ENCODE results near the gene DGLUCY. TPM values are rescaled to one million over a fixed set of nuclear protein-coding genes. Genes with fewer than 3 reads are reported as not detected.

DGLUCY gene
- total and polyA plus RNA-seq, 2 of the 13 experiments (the other 11 are each of a cell fraction or from before 2014, with no cell fraction given), result 14.8 to 36.3 TPM

- Histone ChIP-seq H3K36me3 (replicated peaks in 1 of 2; ENCODE audit: control insufficient read depth in 1 of 2, insufficient read depth in 2 of 2, low read length in 2 of 2) (no peaks in the 10 kb centered on the region), H3K4me1 (ENCODE audit: insufficient read depth, low read length) (peaks cover 37% of the 10 kb centered on the region), H3K4me3 (replicated peaks in 1 of 3; ENCODE audit: insufficient read depth in 1 of 3, low read depth in 2 of 3, low read length in 3 of 3) (no peak overlapping the region), H3K27ac (ENCODE audit: extremely low read length, insufficient read depth, low read length) (no peak overlapping the region), H3K9ac (ENCODE audit: insufficient read depth, low read depth, low read length) (no peak overlapping the region), H3K4me2 (ENCODE audit: low read depth, low read length) (no peak overlapping the region), H2AFZ (ENCODE audit: low read length) (no peak overlapping the region), H3K9me3 (ENCODE audit: low read length) (no peaks in the 10 kb centered on the region), H3K79me2 (ENCODE audit: insufficient read depth, low read length) (peaks cover 12% of the 10 kb centered on the region), H3K27me3 (ENCODE audit: control insufficient read depth in 1 of 2, insufficient read depth in 2 of 2, low read length in 2 of 2) (no peaks in the 10 kb centered on the region; a peak in 1 of 5 replicates), H4K20me1 (ENCODE audit: insufficient read depth, low read length) (no peaks in the 10 kb centered on the region)
- FAIRE-seq, result no peak
- WGBS (ENCODE audit: low lambda C conversion rate), result 65% methylated on average over 1 of the region's 1 CpG
- in situ Hi-C loops (cut with HindIII; ENCODE audit: extremely low pct_ligation_motif_present, low pct_unique_long_range_greater_than_20kb) (no loop called here), intact Hi-C loops (cut with micrococcal nuclease; ENCODE audit: unreplicated experiment) (no loop called here)
- no peak for DNase-seq (ENCODE audit: low spot score)
- ChIA-PET POLR2A (no interaction called here), CTCF (ENCODE audit: low intra/inter-chr PET ratio, low total read pairs) (no interaction called here)
- no TSS peak for BruUV-seq (replicated peaks)
- no peak for ATAC-seq
- TF ChIP-seq ZSCAN20 (CRISPR knock-in tag; IDR thresholded peaks at IDR 0.05; ENCODE audit: borderline replicate concordance), result no peak
- no peak for TF ChIP-seq PAX8 (CRISPR knock-in tag; IDR thresholded peaks at IDR 0.05; ENCODE audit: borderline replicate concordance)
- no peak for TF ChIP-seq TRIM24 (CRISPR knock-in tag; IDR thresholded peaks at IDR 0.05)
- TF ChIP-seq ZNF280D (CRISPR knock-in tag; IDR thresholded peaks at IDR 0.05), result no peak
- no peak for TF ChIP-seq CSRNP1 (CRISPR knock-in tag; IDR thresholded peaks at IDR 0.05)
- TF ChIP-seq PRDM10 (CRISPR knock-in tag; IDR thresholded peaks at IDR 0.05; ENCODE audit: low read depth), result no peak
- no peak for TF ChIP-seq MAZ (IDR thresholded peaks at IDR 0.05; ENCODE audit: borderline replicate concordance, low read depth, low read length)
- TF ChIP-seq MAZ (CRISPR knock-in tag; IDR thresholded peaks at IDR 0.05; ENCODE audit: low read depth), result no peak
- TF ChIP-seq SUZ12 (IDR thresholded peaks at IDR 0.05; ENCODE audit: low read depth, low read length), result no peak
- TF ChIP-seq NFKB2 (CRISPR knock-in tag; IDR thresholded peaks at IDR 0.05; ENCODE audit: borderline replicate concordance), result no peak
- no peak for TF ChIP-seq BCL6 (CRISPR knock-in tag; IDR thresholded peaks at IDR 0.05)
- no peak for TF ChIP-seq ZNF543 (CRISPR knock-in tag; IDR thresholded peaks at IDR 0.05)
- no peak for TF ChIP-seq PLRG1 (conservative IDR thresholded peaks at IDR 0.05)
- no peak for TF ChIP-seq TBP (CRISPR knock-in tag; IDR thresholded peaks at IDR 0.05)
These were observed 2.4 kb upstream of the DGLUCY start for GRCh38 chr14:91111443-91111842.

All from HepG2 (cell line).